Measurements from ENCODE around the gene LHFPL6.

DNA sequence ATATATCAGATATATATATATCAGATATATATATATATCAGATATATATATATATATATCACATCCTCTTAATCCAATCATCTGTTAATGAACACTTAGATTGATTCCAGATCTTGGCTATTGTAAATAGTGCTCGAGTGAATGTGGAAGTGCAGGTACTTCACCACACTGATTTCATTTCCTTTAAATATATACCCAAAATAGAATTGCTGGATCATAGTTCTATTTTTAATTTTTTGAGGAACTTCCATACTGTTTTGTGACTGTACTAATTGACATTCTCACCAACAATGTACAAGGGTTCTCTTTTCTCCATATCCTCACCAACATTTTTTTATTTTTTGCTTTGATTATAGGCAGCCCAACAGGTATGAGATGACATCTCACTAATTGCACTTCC is 287.2 kb downstream of the LHFPL6 start:
- TF ChIP-seq, protein P1, sequence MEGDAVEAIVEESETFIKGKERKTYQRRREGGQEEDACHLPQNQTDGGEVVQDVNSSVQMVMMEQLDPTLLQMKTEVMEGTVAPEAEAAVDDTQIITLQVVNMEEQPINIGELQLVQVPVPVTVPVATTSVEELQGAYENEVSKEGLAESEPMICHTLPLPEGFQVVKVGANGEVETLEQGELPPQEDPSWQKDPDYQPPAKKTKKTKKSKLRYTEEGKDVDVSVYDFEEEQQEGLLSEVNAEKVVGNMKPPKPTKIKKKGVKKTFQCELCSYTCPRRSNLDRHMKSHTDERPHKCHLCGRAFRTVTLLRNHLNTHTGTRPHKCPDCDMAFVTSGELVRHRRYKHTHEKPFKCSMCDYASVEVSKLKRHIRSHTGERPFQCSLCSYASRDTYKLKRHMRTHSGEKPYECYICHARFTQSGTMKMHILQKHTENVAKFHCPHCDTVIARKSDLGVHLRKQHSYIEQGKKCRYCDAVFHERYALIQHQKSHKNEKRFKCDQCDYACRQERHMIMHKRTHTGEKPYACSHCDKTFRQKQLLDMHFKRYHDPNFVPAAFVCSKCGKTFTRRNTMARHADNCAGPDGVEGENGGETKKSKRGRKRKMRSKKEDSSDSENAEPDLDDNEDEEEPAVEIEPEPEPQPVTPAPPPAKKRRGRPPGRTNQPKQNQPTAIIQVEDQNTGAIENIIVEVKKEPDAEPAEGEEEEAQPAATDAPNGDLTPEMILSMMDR (conservative IDR thresholded peaks at IDR 0.05) = no peak
- no peak for TF ChIP-seq EZH2 (IDR thresholded peaks at IDR 0.05; ENCODE audit: low read depth)

Data from PC-9 (cell line).